Measurements from ENCODE around the gene TAF13.

TAF13 gene

GRCh38 chr1:109075531-109076490, at the start of gene TAF13:
Gene TAF13 (minus strand): TSS chr1:109076003. CDS start chr1:109075947, 56 bp downstream.
- peak; percentile 96 for DNase-seq (ENCODE audit: low spot score)

GRCh38 chr1:109120356-109120755, 44.6 kb upstream of the TAF13 start:
- no peak for DNase-seq (ENCODE audit: low spot score)

- DNase-seq (ENCODE audit: low spot score): no peak
Measured at GRCh38 chr1:109118089-109118488, 42.3 kb upstream of the TAF13 start.

- no peak for DNase-seq (ENCODE audit: low spot score)
Measured at GRCh38 chr1:109116286-109116685, 40.5 kb upstream of the TAF13 start.

GRCh38 chr1:109115685-109116084, 39.9 kb upstream of the TAF13 start:
- DNase-seq (ENCODE audit: low spot score): no peak

- DNase-seq (ENCODE audit: low spot score): peak; percentile 28
Measured at GRCh38 chr1:109114342-109114674, 38.5 kb upstream of the TAF13 start.

GRCh38 chr1:109113590-109114341, 38.0 kb upstream of the TAF13 start, which contains the start of gene ELAPOR1:
Gene ELAPOR1 (plus strand): TSS chr1:109114115. CDS start chr1:109114184, 69 bp downstream.
- peak; percentile 71 for DNase-seq (ENCODE audit: low spot score)

GRCh38 chr1:109112652-109113285, 37.0 kb upstream of the TAF13 start:
- peak; percentile 91 for DNase-seq (ENCODE audit: low spot score)

GRCh38 chr1:109112056-109112651, 36.4 kb upstream of the TAF13 start:
- no peak for DNase-seq (ENCODE audit: low spot score)

- DNase-seq (ENCODE audit: low spot score): no peak
Measured at GRCh38 chr1:109111386-109112055, 35.7 kb upstream of the TAF13 start.

- DNase-seq (ENCODE audit: low spot score): no peak
Measured at GRCh38 chr1:109109906-109110305, 34.1 kb upstream of the TAF13 start.

GRCh38 chr1:109107785-109108184, 32.0 kb upstream of the TAF13 start:
- no peak for DNase-seq (ENCODE audit: low spot score)

- DNase-seq (ENCODE audit: low spot score): no peak
Measured at GRCh38 chr1:109105881-109106280, 30.1 kb upstream of the TAF13 start.

- no peak for DNase-seq (ENCODE audit: low spot score)
Measured at GRCh38 chr1:109104364-109105151, 28.8 kb upstream of the TAF13 start.

GRCh38 chr1:109099938-109100773, 24.4 kb upstream of the TAF13 start:
- peak; percentile 92 for DNase-seq (ENCODE audit: low spot score)

- no peak for DNase-seq (ENCODE audit: low spot score)
Measured at GRCh38 chr1:109096120-109096519, 20.3 kb upstream of the TAF13 start.

GRCh38 chr1:109095631-109096030, 19.8 kb upstream of the TAF13 start:
- no peak for DNase-seq (ENCODE audit: low spot score)

- no peak for DNase-seq (ENCODE audit: low spot score)
Measured at GRCh38 chr1:109094871-109095270, 19.1 kb upstream of the TAF13 start.

GRCh38 chr1:109094377-109094803, 18.6 kb upstream of the TAF13 start:
- DNase-seq (ENCODE audit: low spot score): no peak

GRCh38 chr1:109091839-109092193, 16.0 kb upstream of the TAF13 start:
- no peak for DNase-seq (ENCODE audit: low spot score)

Data from iPS-NIHi11 (cell line).